HG02642 (cell line): ENCODE data around the gene NHSL1.
"Not testable (repeated sequence)": the region's sequence is repeated elsewhere in the genome, so short reads cannot be mapped to it uniquely, and the experiment has no call there.

ENCODE experiments used
- ATAC-seq: cut with Tn5 transposase; IDR thresholded peaks from one replicate; pipeline ENCODE4 v1.9.1; 2021; ENCODE audit warnings: mild to moderate bottlenecking; ENCODE audit not compliant: unreplicated experiment, poor library complexity

NHSL1 gene

DNA sequence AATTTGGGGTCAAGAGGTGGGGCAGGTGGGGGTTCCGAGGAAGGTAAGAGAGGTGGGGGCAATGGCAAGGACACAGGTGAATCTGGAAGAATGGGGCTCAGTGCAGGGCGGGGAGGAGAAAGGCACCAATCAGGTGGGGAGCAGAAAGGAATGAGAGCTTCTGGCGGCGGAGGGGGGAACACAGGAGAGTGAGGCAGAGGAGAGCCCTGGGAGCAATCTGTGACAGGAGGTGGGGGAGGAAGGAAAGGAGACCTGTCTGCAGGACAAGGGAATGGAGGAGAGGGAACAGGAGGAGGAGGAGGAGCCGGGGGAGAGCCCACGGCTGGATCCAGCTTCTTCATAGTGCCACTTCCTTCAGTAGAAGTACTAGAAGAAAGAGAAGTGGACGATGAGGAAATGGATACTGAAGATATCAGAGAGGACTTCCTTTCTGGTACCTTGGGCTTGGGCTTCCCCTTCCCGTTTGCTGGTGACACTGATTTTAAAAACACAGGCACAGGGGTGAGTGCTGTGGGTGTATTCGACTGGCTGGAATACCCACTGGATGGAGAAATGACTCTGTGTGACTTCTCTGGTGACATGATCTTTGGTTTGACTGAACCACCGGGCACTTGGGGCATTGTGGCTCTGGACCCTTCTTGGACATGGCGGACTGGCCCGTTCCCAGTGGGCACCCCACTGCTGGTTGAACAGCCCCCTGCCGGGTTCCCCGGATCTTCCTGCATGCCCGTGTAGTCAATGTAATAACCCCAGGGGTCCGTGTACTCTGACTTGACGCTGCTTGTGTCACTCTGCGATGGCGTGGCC lies 67.8 kb downstream of the NHSL1 start:
- ATAC-seq: no peak

DNA sequence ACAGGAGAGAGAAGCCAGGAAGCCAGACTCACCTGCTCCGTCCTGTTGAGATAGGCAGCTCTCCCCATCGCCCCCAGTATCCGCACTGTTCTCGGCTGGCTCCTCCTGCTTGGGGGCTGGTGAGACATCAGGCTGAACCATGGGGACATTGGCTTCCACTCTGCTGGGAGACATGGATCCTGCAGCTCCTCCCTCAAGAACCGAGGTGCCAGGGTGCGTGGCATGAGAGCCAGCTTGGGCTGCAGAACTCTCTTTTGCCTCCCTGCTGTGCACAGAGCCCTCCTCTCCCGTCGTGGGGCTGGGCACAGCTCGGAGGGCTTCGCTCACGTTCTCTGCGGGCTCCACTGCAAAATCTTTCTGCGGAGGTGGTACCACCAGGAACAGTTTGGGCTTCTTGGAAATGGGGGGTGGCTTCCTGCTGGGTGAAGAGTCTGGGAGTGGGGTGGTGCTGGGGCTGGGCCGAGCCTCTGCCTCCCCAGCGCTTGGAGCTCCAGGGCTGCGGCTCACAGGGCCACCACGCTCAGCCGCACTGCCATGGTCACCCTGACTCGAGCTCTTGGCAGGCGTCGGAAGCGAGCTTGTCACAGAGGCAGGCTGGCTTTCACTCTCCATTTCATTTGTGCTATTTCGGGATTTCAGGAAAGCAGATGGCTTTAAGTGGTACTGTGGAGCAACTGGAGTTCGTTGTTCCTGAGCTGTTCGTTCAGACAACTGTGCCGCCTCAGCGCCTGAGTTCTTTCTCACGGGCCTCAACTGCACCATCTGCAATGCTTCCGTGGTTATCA lies 68.7 kb downstream of the NHSL1 start:
- no peak for ATAC-seq

DNA sequence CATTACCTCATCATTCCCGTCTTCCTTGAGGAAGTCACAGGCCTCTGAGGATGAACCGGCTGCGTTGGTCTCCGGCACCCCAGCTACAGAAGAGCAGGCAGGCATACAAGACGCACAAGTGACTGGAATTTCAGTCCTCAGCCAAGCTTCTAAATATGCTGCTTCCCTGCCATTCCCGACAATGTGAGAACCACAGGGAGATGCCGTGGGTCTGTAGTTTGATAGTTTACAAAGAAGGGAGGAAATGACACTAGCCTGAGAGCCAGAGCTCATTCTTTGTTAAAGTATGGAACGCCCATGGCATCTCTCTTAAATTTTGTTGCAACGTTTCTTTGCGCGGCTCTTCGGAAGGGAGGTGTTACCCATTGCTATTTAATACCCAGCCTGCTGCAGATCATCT lies 69.5 kb downstream of the NHSL1 start:
- no peak for ATAC-seq

DNA sequence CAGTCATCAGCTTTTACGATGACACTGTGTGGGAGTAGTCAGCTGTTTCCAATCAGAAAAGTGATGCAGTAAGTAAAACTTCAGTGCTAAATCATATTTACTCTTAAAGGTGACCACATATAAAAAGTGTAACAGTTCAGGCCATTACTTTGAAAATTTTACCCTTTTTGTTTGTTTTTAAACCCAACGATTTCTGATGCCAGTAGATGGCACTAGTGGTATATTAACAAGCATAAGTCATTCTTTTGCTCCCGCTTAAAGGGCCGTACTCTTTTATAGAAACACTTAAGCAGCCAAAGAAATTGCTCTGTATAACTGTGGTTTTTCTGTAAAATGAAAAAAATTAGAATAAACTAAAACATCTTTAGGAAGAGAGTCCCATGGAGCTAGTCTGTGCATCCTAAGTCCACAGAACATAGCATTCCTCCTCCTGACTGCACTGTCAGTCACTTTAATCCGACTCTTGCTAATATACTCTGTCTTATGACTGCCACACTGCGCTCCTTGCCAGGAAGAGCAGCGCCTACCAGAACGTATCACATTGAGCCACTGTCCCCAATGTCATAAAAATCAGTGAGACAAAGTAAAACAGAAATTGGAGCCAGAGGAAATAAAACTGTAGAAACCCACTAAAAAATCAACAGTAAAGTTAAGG lies 70.2 kb downstream of the NHSL1 start:
- ATAC-seq: no peak

DNA sequence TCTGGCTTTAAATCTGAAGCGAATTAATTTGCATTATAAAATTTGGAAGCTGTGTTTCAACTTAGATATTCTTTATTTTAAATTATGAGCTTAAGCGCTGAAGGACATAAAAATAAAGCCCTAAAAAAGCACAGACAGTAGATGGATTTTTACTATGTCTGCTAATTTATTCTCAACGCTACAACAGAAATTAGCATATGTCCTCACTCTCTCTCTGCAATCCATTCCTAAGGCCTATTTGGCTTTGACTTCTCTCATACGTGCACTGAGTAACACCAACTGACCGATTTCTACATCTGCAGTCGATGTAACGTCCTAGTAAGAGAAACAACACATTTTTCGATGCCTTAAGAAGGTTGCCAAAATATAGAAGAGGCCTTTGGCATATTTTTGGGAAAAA lies 71.6 kb downstream of the NHSL1 start:
- no peak for ATAC-seq

DNA sequence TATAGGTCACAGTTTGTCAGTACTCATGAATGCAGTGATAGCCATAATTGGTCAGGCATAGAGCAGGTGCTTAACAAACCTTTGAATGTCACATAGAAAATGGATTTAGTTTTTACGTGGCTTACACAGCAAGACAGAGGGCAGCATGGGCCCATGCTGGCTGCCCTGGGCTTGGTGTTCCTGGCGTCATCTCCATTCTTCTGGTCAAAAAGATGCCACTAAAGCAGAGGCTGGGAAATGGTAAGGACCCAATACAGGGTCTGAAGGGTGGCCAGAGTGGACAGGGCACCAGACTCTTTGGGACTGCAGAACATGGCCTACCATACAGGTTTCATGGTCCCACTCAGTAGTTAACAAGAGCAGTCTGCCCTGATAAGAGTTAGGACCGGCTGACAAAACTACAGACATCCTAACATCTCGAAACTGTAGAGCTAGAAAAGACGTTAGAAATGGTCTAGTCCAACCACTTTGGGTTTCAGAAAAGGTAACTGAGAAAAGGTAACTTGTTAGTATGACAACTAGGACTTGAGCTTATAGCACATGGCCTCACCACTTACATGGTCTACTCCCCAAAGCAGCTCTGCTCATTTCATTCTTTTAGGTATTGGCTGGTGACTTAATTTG lies 72.7 kb downstream of the NHSL1 start:
- no peak for ATAC-seq

DNA sequence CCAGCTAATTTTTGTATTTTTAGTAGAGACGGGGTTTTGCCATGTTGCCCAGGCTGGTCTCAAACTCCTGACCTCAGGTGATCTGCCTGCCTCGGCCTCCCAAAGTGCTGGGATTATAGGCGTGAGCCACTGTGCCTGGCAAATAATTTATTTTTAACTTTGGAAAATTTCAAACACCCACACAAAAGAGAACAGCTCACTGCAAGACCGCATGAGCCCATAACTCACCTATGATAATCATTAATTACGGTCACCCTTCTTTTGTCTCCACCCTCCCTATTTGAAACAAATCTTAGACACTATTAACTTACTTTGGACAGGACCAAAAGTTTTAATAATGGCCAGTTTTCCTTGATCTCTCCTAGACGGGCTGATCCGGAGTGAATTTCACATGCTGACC lies 74.0 kb downstream of the NHSL1 start:
- ATAC-seq: not testable (repeated sequence)

DNA sequence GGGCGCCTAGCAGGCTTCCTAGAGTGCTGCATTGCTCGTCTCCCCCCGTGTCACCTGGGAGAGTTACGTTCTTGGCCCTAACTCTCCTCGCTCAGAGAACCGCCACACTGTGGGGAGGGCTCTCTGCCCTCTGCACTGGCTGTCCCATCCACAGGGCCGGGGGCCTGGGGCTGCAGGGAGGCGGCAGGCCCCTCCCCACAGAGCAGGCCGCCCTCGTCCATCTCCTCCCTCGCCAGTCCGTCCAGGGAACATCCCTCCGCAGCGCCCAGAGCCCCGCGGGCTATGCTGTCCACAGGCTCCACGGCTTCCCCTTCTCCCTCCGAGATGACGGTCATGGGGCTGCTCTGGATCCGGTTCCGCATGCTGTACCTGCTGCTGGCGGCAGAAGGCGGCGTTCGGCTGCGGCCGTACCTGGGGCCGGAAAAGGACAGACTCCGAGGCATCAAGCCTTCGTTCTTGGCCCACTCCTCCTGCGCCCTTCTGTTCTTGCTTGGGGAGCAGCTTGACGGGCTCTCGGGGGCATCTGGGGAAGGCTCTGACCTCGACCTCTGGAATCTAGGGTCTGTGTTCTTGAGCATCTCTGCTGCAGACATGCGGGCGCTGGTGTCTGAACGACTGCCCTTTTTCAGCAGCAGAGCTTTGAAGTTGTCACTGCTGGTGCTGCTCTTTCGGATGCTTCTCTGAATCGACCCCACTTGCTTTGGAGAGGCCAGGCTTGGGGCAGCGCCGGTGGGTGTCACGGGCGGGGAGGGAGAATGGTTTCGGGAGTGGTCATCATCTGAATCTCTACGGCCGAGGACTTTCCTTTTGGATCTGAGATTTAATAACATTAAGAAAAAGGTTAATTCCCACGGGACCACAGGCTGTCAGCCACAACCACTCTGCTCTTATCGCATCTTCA lies 75.0 kb downstream of the NHSL1 start:
- ATAC-seq: no peak

DNA sequence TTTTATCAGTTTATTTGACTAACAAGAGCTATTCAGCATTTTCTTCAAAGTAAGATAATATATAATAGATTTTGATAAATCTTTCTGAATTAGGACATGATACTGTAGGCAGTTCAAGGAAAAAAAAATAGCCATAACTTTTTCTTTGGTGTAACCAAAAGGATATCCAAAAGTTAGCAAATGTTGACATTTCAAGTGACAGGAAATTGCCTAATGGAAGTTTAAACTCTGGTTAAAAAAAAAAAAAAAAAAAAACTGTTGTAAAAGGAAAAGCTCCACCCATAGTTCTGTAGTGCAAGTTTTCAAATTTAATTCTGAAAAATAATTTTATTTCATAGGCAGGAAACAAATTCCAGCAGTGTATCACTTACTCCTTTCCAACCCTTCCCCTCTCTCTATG lies 76.4 kb downstream of the NHSL1 start:
- ATAC-seq: no peak

DNA sequence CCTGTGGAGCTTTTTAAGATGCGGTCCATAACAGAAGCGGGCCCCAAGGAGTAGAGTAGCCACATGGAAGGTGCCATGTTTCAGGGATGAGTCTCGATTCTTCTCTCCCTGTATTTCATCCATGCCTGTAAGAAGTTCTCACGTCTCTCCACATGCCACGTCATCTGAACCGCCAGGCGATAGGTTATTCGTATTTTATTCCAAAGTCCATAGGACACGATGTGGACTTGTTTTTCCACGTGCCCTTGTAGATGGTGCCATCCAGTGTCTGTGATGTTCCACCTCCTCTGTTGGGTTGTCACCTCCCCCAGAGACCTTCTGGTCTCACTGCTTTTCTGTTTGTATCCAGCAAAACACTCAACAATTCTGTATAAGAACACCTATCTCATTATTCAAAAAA lies 77.7 kb downstream of the NHSL1 start:
- no peak for ATAC-seq

DNA sequence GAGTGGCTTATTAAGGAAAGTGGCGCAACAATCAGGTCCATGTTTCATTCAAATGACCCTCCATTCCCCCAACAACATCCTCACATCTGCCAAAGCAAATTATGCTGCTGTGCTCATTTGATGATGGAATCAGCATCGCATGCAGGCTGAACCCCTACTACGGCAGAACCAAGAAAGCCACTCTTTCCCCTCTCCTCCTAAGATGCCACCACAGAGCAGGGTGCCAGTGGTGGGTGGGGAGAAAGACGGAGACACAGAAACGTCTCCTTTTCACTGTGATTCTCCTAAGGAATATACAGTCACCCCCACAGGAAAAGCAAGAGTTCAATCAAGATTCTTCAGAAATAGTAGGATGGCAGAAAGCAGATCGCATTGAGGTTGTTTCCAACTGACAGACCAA lies 78.2 kb downstream of the NHSL1 start:
- ATAC-seq: no peak

DNA sequence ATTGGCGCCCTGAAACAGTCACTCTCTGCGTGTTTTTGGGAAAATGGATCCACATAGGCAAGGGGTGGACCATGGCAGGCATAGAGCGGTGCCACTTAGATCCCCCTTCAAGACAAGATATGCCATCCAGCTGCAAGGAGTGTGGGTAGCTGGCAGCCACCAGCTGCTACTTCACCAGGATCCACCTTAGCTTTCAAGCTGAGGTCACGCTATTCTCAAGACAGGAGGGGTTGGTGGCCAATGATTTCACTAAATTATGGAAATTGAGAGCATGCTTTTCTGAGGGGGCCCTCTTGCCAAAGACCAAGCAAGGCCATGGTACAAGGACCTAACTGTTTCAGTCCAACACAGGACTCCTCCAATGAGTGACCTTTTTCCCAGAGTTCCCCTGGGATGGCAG lies 78.9 kb downstream of the NHSL1 start:
- ATAC-seq: no peak

DNA sequence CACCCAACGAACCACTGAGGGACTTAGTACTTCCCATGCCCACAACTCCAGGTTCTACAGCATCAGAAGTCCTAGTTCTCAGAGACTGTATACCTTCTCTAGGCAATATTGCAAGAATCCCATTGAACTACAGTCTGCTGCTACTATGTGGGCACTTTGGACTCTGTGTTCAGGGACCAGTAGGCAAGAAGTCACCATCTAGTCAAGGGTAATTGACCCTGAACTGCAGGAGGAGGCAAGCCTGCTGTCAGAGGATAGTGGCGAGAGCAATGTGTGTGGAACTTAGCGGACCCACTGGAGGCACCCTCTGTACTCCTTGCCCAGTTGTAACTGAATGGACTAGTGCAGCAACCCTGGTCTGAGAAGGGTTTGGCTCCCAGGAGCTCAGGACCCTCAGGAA lies 79.5 kb downstream of the NHSL1 start:
- ATAC-seq: no peak

DNA sequence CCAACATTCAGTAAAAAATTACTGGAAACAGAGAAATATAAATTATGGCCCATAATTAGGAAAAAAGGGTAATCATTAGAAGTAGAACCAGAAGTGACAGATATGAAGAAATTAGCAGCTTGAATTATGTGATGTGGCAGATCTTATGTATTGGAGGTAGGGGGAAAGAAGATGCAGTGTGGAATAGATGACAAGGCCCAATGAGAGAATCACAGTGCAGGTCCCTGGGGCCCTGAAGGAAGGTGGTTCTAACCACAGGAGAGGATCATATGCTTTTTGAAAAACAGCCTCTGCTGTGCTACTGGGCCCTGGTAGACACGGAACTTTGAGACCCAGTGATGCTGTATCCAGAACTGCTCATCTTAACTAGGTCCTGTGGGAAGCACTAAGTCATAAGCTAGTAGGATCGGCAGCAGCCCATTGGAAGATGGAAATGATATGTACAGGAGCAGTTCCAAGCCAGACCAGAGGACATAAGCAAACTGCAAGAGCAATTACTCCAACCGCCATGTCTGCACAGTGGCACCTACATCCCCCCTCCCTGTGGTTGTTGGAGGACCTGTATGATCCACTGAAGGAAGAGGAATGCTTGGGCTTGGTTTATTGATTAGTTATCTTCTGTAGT lies 81.1 kb downstream of the NHSL1 start:
- no peak for ATAC-seq

DNA sequence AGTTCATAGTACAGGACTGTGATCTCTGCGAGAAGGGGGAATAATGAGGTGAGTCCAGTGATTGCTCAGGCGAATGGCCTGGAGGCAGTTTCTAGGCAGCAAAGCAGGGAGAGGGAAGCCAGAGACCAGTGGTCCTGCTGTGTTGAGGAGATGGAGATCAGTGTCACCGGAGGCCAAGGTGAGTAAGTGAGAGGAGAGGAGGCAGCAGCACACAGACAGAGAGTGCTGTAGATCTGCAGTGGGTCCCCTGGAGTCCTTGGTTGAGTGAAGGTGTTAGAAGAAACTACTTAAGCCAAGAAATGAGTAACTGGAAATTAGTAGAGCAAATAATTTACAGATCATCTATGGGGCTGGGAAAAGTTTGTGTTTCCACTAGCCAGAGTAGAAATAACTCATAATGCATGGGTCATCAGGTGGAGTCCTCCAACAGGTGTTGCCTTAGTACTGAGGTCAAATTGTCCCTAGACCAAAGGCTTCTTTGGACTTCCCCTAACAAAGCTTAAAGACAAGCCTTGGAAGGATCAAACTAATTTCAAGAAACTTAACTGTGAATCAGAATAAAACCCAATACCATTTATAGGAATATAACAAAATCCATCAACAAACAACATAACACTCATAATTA lies 81.7 kb downstream of the NHSL1 start:
- ATAC-seq: no peak

DNA sequence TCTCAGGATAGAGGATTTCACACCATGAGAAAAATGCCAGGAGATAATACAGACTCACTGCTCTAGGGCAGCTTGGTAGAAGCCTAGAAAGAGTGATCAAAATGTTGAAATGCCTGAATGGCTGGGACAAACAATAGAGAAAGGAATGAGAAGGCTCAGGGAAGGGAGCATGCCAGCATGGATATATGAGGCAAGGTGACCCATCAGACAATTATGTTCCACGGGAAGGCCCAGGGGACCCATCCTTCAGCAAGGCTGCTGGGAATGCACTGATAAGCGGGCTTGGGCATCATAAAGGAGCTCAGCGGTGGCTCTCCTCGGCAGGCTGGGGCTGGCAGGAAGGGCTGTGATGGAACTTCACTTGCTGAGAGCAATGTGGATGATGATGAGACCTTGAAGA lies 83.1 kb downstream of the NHSL1 start:
- no peak for ATAC-seq

DNA sequence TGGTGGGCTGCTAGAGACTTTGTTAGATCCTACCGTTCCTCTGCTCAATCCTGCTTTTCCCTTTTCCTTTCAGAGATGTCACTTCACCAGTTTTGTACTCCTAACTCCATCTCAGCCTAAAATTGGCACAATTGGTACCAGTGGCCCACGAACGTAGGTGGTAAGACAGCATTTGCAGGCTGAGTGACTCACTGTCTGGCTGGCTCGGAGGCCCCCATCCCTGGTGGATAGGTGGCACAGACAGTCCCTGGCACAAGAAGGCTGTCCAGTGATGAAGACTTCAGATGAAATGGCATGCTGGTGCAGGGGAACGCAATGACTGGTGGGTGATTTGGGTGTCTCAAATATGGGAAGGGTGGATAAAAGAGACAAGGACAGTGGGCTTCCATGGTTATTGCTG lies 84.2 kb downstream of the NHSL1 start:
- ATAC-seq: no peak

DNA sequence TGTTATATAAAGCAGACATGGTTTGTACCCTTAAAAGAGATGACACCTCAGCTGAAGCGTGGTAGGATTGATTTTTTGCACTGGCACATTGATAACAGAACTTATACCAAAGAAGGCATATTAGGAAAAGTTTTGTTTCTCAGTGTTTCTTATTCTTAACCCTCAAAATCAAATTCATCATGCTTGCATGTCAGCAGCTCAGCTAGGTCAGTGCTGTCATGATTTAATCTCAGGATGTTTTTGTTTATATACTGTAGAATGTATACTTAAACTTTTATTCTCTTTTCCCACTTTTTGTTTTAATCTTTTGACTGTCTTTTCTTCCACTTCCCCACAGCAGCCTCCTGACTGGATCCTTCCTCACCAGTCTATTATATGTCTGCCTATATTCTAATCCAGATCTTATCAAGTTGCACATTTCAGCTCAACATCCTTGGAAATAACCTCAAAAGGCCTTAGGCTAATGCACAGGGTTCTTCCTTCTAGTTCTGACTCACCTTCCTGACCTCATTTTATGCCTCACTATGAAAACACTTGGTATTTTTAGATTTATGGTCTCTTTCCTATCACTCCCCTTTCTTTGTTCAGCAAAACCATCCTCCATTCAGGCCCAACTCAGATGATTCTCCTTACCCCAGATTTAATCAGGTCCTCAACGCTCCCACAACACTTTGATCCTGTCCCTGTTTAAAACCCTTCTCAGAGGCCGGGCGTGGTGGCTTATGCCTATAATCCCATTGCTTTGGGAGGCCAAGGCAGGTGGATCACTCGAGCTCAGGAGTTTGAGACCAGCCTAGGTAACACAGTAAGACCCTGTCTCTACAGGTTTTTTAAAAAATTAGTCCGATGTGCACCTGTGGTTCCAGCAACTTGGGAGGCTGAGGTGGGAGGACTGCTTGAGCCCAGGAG lies 88.1 kb downstream of the NHSL1 start:
- no peak for ATAC-seq
